NCI-H1694 (cell line): ENCODE data around the gene SERPINF2.
"Not testable (repeated sequence)": the region's sequence is repeated elsewhere in the genome, so short reads cannot be mapped to it uniquely, and the experiment has no call there.

Source experiments
- DNase-seq: peaks from one replicate; lab custom pipeline; 2025; lab: John Stamatoyannopoulos, UW

The SERPINF2 gene

DNA sequence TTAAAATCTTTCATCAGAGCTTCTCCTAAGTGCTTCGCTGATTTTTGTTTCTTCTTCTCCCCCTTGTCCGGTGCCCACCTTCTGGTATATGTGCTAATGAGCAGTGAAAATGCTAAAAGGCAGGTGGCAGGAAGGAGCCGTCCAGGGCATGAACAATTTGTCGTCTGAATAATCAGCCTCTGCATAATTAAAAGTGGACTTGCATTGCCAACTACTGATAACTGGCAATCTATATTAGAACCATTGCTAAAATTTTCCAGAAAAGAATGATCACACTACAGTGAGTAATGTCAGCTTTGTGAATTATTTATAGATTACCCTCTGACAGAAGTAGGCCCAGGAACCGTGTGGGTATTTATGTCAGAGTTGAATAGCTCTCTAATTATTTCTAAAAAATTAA, 47.3 kb downstream of the SERPINF2 start:
- DNase-seq: no peak

- DNase-seq: no peak
Measured at GRCh38 chr17:1792495-1793446, 50.1 kb downstream of the SERPINF2 start.

DNA sequence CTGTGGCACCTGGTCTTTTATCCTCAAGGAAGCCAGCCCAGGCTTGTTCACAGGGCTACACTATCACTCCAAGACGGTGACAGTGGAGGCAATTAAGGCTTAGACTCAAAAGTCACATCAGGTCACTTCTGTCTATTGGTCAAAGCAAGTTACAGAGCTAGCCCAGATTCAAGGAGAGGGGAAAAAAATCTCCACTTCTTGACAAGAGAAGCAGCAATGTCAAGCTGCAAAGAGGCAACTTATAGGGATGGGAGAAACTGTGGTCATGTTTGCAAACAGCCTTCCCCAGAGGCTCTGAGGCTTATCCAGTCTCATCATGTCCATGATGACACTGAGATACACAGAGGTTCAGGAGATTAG, 50.8 kb downstream of the SERPINF2 start:
- DNase-seq: no peak

DNA sequence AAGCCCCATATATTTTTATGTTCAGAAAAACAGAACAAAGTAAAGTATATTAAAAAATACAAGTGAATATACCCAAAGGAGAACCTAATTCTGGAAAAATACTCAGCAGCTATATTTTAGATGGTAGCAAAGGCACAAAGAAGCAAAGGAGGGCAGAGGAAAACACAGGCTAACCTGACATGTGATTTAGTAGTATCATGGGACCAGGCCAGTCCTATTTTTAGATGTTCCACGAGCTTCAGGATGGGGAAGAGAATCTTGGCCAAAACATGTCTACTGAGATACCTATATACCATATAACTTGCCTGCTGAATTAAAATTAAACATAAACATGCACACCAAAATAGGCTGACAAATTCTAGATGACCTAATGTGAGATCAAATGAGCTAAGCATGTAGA, 54.1 kb downstream of the SERPINF2 start:
- DNase-seq: no peak

- DNase-seq: no peak
Measured at GRCh38 chr17:1797323-1797722, 54.7 kb downstream of the SERPINF2 start.

DNA sequence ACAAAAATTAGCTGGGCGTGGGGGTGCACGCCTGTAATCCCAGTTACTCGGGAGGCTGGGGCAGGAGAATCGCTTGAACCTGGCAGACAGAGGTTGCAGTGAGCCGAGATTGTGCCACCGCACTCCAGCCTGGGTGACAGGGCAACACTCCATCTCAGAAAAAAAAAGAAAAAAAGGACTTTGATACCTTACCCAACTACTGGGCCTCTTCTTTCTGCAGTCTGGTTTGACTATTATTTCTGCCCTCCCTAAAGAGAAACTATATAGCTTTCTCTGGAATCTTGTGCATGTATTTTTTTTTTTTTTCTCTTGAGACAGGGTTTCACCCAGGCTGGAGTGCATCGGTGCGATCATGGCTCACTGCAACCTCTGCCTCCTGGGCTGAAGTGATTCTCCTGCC, 55.2 kb downstream of the SERPINF2 start:
- DNase-seq: not testable (repeated sequence)

DNA sequence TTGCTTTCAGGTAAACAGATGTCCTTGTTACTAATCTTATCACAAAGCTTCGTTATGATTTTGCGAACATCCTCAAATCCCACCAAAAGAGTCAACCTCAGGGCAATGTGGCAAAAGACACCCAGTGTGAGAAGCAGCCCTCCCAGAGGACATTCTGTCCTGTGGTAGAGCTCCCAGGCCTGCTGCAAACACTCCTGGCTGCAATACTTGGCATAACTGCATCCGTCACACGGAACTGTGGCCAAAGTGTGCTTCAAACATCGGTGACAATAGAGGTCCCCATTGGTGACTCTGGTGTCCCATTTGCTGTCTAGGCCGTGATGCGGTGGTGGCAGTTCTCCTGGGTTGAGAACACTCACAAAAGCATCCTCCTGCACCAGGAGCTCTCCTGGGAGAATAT, 57.6 kb downstream of the SERPINF2 start:
- no peak for DNase-seq

GRCh38 chr17:1800712-1801111, 58.0 kb downstream of the SERPINF2 start:
- no peak for DNase-seq

DNA sequence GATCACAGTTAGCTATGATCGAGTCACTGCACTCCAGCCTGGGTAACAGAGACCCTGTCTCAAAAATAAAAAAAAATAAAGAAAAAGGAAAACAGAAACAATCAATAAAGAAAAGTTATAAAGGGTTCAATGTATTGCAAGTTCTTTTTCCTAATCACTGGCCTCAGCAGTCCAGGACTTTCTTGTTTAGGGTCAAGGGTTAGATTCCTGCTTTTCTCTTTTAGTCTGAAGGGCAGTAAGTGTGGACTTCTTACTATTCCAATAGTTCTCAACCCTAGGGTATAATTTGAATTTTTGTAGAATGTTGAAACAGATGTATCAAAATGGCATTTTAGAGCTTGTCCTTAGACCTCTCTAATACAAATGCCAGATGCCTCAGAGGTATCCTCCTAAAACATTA, 59.8 kb downstream of the SERPINF2 start:
- DNase-seq: no peak

GRCh38 chr17:1803280-1803679, 60.6 kb downstream of the SERPINF2 start:
- no peak for DNase-seq
